ENCODE results near the gene ZNF200. TPM values are rescaled to one million over a fixed set of nuclear protein-coding genes. Genes with fewer than 3 reads are reported as not detected.

ZNF200 gene
- total RNA-seq, 1 experiment from 2014 or later, result 8.8 TPM

GRCh38 chr16:3175157-3176093, 59.5 kb downstream of the ZNF200 start:
- Histone ChIP-seq H3K9me2 (ENCODE audit: insufficient read depth) (no peaks in the 10 kb centered on the region), H3K4me3 (replicated peaks in 1 of 2; ENCODE audit: low read depth in 1 of 2, low read length in 2 of 2) (peak overlapping the region; percentile 18 to 46), H3K4me2 (ENCODE audit: low read length) (peak overlapping the region; percentile 61), H3K9me3 (ENCODE audit: control insufficient read depth in 1 of 2, insufficient read depth in 1 of 2, low read depth in 1 of 2, low read length in 2 of 2) (no peaks in the 10 kb centered on the region), H3K27ac (ENCODE audit: low read depth, low read length) (peak overlapping the region; percentile 38; the same call in 1 of the 2 replicates), H3K9ac (ENCODE audit: low read length) (peak overlapping the region; percentile 34), H4K20me1 (ENCODE audit: insufficient read depth) (no peaks in the 10 kb centered on the region), H3K79me2 (ENCODE audit: insufficient read depth, low read length) (no peaks in the 10 kb centered on the region), H3K27me3 (ENCODE audit: insufficient read depth, low read length) (no peaks in the 10 kb centered on the region), H2AFZ (ENCODE audit: low read depth, low read length, poor library complexity, severe bottlenecking) (peak overlapping the region; percentile 97), H3K4me1 (ENCODE audit: control insufficient read depth in 1 of 2, insufficient read depth in 2 of 2, low read length in 2 of 2) (peaks cover 35 to 54% of the 10 kb centered on the region in 2 experiments), H3K36me3 (ENCODE audit: control insufficient read depth in 1 of 2, insufficient read depth in 2 of 2, low read length in 2 of 2) (no peaks in the 10 kb centered on the region)
- TF ChIP-seq CTCF (IDR thresholded peaks at IDR 0.05 in 2 of 3, conservative IDR thresholded peaks at IDR 0.05 in 1 of 3; ENCODE audit: borderline replicate concordance in 1 of 3, insufficient read depth in 1 of 3, low read depth in 2 of 3, low read length in 2 of 3) (0 out of 6 replicates have a peak, but pooled peaks of 1 of the 3 experiments have one; percentile 2), CEBPB (IDR thresholded peaks at IDR 0.05; ENCODE audit: low read depth) (no peak), REST (IDR thresholded peaks at IDR 0.05; ENCODE audit: low read depth) (no peak), SRF (IDR thresholded peaks at IDR 0.05; ENCODE audit: low read depth) (no peak), YY1 (IDR thresholded peaks at IDR 0.05; ENCODE audit: extremely low read depth, insufficient replicate concordance, low read depth, low read length) (no peak), POLR2AphosphoS5 (IDR thresholded peaks at IDR 0.05; ENCODE audit: low read depth, low read length) (peak; percentile 48; the same call in 1 of the 2 replicates), FOSL1 (IDR thresholded peaks at IDR 0.05; ENCODE audit: low read depth) (no peak), TCF7L2 (IDR thresholded peaks at IDR 0.05; ENCODE audit: borderline replicate concordance, extremely low read depth, insufficient read depth, insufficient read length) (peak; percentile 29)
- TF ChIP-seq, protein P1, sequence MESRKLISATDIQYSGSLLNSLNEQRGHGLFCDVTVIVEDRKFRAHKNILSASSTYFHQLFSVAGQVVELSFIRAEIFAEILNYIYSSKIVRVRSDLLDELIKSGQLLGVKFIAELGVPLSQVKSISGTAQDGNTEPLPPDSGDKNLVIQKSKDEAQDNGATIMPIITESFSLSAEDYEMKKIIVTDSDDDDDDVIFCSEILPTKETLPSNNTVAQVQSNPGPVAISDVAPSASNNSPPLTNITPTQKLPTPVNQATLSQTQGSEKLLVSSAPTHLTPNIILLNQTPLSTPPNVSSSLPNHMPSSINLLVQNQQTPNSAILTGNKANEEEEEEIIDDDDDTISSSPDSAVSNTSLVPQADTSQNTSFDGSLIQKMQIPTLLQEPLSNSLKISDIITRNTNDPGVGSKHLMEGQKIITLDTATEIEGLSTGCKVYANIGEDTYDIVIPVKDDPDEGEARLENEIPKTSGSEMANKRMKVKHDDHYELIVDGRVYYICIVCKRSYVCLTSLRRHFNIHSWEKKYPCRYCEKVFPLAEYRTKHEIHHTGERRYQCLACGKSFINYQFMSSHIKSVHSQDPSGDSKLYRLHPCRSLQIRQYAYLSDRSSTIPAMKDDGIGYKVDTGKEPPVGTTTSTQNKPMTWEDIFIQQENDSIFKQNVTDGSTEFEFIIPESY (IDR thresholded peaks at IDR 0.05; ENCODE audit: extremely low read depth, insufficient replicate concordance, low read length), result no peak
- ATAC-seq, result peak; percentile 37
- CTCF ChIA-PET, result interaction anchor here (1.0 to 5.6 kb wide), 6 partner anchors 8 to 24 kb away, joined by 3 to 41 read pairs (median 12); no protein-coding TSS in a partner anchor
- RAD21 ChIA-PET (ENCODE audit: low non-redundant PET in 1 of 2, low total read pairs in 2 of 2, uncharacterized antibody in 2 of 2, unreplicated experiment in 2 of 2), result no interaction called here
- POLR2A ChIA-PET, result interaction anchor here (0.6 to 1.8 kb wide), 8 partner anchors 9 to 117 kb away, joined by 3 to 9 read pairs (median 3); partner anchors contain the start of gene ZNF213
- intact Hi-C loops (cut with micrococcal nuclease), result loop anchor here (2.0 to 10.0 kb wide), 2 partner anchors 25 to 121 kb away; no protein-coding TSS in a partner anchor
- no TSS peak for BruUV-seq (replicated peaks)
- peak; percentile 80 for DNase-seq (ENCODE audit: low read depth, low spot score)
